ENCODE measurements around the gene GPRC5B.

Gene GPRC5B, protein sequence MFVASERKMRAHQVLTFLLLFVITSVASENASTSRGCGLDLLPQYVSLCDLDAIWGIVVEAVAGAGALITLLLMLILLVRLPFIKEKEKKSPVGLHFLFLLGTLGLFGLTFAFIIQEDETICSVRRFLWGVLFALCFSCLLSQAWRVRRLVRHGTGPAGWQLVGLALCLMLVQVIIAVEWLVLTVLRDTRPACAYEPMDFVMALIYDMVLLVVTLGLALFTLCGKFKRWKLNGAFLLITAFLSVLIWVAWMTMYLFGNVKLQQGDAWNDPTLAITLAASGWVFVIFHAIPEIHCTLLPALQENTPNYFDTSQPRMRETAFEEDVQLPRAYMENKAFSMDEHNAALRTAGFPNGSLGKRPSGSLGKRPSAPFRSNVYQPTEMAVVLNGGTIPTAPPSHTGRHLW

DNA sequence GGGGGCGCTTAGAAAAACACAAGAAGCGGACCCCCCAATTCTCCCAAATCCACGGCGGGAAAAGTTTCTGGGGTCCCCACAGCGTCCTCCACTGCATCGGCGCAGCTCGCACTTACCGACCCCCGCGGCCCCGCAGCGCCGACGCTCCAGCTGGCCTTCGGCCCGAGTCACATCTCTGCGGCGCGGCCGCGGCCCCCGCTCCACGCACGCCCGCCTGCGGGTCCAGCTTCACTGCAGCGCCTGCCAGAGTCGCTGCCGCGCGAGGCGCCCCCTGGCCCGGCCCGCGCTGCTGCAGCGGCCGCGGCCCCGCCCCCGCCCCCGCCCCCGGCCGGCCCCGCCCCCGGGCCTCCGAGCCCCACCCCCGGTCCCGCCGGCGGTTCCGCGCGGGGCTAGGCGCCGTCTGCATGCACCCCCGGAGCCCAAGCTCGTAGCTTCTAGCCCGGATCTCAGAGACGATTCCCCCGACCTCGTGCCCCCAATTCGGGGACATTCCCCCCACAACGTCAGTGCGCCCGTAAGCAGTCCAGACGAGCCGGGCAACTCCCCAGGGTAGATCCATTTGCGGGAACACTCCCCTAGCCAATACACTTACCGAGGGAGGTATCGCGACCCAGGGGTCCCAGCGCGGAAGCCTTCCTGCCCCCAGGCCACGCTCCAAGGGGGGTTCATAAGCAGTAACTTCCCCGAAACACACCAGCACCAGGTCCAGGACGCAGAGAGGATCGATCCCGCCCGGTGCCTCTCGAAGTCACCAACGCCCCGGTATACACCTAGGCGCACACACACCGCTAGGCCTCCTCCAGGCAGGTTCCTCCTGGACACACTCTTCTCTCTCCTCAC, at the start of gene GPRC5B:
GPRC5B (minus strand) TSS at position 238 of the 840 bp plus-strand sequence. CDS start 12,003 bp downstream, outside the sequence.
- no peak for DNase-seq (ENCODE audit: low read depth)

DNA sequence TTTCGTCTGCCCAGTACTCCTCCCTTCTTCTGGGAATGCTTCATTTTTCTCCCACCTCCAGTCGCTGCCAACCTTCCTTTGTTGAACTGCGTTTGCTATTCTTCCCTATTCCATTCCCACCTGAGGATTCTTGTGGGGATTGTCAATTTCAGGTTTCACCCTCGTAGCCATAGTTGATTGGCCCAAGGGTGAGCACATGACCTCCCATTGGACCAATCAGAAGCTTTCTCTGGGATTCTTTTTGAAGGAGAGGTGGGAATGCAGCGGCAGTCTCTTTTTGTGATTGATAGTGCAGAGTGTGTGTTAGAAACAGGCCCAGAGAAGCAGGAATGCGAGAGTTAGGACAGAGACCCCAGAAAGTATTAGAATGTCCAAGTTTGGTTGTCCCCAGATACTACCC, 49.1 kb upstream of the GPRC5B start:
- DNase-seq (ENCODE audit: low read depth), result no peak

DNA sequence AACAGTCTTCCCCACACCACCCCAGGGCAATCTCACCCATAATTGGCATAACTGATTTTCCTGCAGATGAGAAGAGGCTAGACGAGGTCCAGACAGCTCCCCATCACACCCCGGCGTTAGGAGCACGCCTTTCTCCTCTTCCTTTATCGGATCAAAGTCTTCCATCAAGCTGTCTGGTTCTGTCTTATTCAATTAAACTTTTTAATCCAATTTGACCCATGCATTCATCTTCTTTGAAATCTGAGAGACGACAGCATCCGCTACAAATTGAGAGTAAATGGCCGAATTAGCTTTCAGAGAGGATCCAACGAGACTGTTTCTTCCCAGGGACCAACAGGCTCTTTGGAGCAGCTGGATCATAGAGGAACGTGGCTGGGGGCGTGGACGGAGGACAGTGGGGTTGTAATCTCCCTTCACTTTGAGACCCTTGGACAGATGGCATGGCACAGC, 44.4 kb upstream of the GPRC5B start:
- no peak for DNase-seq (ENCODE audit: low read depth)

DNA sequence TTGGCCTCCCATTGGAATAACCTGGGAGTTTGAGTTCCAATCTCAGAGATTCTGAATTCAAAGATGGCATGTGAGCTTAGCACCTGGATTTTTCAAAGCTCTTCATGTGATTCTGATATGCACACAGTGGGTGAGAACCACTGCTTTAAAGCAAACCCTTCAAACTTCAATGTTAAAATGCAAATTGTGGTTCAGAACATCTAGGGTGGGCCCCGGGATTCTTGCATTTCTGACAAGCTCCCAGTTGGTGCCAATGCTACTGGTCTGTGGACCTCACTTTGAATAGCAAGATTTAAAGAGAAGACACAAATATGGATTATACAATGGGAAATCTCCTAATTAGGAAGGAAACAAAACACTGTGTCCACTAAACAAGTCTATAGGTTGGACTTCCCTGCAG, 43.8 kb upstream of the GPRC5B start:
- no peak for DNase-seq (ENCODE audit: low read depth)

DNA sequence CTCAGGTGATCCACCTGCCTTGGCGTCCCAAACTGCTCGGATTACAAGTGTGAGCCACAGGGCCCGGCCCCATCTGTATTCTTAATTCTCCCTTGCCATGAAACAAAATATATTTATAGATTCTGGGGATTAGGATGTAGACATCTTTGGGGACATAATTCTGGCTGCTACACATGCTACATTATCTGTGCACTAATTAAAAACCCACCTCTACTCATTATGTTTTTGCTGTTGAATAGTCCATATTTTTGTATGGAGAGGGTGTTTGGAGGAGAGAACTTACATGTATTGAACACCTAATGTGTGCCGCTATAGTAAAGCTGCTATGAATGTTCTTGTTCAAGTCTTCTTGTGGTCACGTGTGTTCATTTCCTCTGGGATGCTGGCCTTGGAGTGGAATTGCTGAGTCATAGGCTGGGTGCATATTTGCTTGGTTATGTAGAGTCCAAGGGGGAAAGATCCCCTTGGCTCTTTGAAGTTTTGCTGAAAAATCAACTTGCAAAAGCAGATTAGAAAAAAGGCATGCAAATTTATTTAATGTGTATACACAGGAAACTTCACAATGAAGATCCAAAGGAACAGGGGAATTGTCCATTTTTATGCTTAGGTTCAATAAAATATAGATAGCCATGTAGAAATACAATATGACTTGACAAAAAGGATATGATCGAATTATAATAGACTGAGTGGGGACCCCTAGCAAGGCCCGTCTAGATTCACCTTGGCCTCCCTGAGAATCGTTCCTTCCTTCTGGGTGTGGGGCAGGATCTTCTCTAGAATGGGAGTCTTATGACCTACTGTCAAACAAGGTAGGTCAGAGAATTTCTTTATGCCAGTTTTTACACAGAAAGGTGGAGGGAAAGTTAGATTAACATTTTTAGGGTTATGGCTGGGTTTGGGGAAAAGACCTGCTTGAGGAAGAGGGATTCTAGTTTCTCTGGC, 42.1 kb upstream of the GPRC5B start:
- DNase-seq (ENCODE audit: low read depth), result no peak

DNA sequence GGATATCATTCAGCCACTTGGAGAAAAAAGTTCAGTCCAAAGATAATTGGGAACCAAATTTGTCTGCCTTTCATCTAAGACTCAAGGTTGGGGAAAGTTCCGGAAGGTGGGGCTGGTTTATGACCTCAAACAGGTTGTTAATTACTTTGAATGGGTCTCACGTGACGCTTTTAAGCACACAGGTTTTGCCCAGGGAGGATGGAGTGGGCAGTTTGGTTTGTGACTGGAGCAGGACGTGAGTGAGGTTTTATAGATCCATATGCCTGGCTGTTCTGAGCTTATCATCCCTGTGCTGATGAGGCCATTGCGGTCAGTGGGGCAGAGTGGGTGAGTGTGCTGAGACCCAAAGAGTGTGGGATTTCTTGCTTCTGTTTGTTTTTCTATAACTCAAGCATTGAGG, 38.7 kb upstream of the GPRC5B start:
- no peak for DNase-seq (ENCODE audit: low read depth)

DNA sequence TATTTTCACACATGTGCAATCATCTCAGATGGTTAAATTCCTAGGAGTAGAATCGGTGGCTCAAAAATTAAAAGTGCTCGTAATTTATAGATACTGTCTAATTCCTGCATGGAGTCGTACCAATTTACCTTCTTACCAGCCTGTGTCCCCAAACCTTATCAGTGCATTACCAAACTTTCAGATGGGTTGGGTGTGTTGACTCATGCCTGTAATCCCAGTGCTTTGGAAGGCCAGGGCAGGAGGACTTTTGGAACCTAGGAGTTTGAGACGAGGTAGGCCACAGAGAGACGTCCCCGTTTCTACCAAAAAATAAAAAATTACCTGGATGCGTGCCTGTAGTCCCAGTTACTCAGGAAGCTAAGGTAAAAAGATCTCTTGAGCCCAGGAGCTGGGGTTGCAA, 34.5 kb upstream of the GPRC5B start:
- DNase-seq (ENCODE audit: low read depth), result no peak

DNA sequence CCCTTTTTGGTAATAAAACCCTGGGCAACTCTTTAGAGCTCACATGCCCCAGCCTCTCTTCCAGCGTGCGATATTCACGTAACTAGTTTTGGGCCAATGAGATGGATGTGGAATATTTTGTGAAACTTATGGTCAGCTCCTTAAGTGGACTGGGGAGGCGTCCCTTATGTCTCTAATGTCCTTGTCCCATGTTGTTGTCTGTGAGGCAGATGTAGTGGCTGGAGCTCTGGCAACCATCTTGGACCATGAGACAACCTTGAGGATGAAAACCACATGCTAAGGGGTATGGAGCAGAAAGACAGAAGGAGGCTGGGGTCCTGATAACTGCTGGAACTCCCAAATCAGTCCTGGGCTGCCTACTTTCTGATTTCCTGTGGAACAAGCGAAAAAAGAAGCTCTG, 31.4 kb upstream of the GPRC5B start:
- no peak for DNase-seq (ENCODE audit: low read depth)

DNA sequence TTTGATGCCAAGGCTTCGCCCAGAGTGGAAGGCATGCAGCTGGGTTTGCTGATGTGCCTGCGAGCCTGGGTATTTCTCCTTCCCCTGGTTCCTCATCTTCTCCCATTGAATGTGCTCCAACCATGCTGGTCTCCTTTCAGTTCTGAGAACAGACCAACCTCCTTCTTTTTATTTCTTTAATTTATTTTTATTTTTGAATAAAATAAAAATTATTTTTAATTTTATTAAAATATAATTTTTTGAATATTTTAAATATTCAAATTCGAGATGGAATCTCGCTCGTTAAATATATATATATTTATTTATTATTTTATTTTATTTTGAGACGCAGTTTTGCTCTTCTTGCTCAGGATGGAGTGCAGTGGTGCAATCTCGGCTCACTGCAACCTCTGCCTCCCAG, 30.2 kb upstream of the GPRC5B start:
- DNase-seq (ENCODE audit: low read depth), result no peak

DNA sequence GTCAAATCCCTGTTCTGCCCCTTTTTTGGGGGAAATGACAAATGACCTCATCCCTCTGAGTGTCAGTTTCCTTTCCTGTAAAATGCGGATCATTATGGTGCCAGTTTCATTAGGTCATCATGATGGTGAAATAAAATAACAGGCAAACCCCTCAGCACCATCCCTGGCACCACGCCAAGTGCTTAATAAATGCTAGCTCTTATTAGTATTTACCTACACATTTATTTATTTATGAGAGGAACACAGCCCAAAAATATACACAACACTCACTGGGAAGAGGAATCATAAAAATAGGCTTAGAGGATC, 28.6 kb upstream of the GPRC5B start:
- DNase-seq (ENCODE audit: low read depth), result no peak

DNA sequence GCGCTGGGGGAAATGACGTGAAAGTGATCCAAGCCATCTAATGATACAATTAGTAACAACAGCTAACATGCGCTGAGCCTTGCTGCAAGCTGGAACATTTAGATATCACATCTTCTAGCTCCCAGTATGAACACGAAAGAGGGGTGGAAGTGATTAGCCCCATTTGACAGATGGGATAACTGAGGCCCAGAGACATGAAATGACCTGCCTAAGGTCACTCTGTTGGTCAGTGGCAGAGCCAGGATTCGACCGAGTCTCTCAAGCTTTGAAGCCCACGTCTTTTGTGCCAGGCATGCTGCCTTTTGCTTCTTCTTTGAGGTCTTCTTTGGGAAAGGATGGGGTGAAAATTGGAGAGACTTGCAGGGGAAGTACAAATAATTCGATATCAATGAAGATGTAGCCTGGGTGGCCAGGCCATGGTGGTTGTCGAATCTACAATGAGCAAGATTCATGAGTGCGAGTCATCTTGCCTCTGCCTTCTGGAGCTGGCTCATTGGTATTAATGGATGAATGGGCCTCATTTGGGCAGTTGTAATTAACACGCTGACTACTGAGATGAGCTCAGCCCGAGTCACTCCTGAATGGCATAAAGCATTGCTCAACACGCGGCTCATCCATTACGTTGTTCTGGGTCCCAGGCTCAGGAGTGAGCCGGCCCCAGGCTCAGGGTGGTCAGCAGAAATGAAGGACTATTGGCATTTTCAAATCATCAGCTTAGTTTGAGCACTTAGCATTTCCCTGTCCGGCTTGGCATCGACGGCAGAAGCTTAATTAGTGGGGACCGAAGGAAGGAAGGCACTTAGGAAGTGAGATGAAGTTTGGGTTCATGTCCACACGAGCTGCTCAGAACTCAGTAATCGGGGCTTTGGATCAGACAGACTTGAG, 28.0 kb upstream of the GPRC5B start:
- no peak for DNase-seq (ENCODE audit: low read depth)

DNA sequence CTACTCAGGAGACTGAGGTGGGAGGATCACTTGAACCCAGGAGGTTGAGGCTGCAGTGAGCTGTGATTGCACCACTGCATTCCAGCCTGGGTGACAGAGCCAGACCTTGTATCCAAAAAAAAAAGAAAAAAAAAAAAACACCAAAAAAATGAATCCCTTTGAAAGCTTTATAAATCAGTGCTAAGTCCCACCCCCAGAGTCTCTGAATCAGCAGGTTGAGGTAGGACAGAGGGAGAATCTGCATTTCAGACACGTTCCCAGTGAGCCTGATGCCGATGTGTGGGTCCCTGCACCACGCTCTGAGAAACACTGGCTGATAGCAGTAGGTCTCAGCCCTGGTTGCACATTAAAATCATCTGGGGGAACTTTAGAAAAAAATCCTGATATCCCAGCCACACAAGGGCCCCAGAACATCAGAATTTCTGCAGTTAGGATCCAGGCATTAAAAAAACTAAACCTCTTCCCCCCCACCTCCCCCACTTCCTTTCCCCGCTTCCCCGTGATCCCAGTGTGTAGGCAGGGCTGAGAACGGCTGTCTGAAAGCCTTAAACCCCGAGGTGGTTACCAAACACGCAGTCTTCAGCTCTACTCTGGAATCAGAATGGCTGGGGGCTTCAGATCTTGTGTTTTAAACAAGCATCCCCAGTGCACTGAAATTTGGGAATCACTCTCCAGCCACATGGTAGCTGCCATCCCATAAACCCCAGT, 27.3 kb upstream of the GPRC5B start:
- DNase-seq (ENCODE audit: low read depth), result no peak

DNA sequence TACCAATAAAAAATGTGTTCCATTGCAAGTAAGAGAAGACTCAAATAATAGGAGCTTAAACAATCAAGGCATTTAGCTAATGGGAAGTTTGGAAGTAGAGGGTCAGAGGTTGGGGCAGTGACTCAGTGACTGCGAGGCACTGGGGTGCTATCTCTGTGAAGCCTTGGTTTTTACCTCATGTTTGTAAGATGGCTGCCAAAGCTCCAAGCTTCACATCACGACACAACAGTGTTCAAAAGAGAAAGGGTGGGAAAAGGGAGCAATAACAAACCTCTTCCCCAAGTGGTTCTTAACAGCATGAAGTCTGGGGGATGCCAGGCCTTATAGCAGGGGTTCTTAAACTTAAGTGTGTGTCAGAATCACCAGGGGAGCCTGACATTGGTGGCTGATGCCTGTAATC, 26.6 kb upstream of the GPRC5B start:
- DNase-seq (ENCODE audit: low read depth), result no peak

DNA sequence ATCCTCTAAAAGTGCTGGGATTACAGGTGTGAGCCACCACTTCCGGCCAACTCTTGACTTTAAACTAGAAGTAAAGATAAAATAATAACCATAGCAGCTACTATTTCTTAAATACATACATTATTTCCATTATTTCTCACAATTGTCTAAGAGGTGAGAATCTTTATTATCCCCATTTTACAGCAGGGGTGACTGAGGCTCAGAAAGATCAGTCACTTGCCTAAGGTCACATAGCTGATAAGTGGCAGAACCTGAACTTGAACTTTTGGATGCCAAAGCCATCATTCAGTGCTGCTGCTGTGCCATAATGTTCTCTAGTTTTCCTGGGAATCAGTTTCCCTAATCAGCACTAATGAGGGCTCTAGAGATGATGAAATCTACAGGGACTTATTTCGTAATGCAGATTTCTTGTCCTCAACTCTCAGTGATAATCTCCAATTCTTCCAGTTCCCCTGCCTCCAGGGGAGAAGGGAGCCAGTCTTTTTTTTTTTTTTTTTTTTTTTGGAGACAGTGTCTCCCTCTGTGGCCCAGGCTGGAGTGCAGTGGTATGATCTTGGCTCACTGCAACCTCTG, 25.2 kb upstream of the GPRC5B start:
- DNase-seq (ENCODE audit: low read depth), result no peak

DNA sequence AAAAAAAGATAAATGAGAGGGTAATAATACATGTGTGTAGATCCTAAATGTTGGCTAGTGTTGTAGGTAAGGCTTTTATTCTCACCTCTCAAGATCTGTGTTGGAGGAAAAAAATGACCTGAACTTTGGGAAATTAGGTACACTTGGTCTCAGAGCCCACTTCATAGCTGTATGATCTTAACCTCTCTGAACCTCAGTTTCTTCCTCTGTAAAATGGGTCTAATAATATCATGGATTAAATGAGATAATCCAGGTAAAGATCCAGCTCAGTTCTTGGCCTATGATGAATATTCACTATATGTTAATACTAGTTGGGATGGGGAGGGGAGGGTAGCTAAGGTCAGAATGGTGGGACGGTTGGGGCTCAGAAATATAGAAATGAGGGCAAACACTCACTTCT, 24.3 kb upstream of the GPRC5B start:
- DNase-seq (ENCODE audit: low read depth), result no peak

DNA sequence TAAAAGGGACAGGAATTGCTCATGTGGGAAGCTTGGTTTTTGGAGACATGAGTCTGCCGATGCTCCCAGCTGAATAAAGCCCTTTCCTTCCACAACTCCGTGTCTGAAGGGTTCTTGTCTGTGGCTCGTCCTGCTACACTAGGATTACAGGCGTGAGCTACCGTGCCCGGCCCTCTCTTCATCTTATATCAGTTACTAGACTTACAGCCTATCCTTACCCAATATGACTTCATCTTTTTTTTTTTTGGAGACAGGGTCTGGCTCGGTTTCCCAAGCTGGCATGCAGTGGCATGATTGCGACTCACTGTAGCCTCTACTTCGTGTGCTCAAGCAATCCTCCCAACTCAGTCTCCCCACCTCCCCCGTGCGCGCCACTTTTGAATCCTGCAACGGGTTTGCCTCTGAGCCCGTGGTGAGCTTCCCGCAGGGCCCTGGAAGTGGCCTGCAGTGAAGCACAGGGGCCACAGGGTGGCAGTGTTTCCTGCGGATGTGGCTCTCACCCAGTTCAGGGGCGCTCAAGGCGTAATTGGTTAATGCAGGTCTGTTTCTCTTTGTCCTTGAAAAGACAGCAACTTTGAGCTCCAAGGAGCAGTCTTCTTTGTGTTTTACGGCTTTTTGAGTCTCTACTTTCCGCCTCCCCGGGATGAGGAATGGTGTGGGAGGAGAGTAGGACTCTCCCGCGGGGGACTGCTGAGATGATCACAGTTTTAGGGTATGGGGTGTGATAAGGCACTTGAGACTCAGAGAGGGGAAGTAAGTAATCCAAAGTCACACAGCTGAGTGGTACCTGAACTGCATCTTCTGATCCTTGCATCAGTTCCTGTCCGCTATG, 22.7 kb upstream of the GPRC5B start:
- peak; percentile 45 for DNase-seq (ENCODE audit: low read depth)

DNA sequence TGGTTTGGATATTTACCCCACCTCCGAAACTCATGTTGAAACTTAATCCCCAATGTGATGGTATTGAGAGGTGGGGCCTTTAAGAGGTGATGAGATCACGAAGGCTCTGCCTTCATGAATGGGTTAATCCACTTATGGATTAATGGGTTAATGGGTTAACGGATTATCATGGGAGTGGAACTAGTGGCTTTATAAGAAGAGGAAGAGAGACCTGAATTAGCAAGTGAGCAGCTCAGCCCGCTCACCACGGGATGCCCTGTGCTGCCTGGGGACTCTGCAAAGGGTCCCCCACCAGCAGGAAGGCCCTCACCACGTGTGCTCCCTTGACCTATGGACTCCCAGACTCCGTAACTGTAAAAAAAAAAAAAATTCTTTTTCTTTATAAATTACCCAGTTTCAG, 16.5 kb upstream of the GPRC5B start:
- no peak for DNase-seq (ENCODE audit: low read depth)

DNA sequence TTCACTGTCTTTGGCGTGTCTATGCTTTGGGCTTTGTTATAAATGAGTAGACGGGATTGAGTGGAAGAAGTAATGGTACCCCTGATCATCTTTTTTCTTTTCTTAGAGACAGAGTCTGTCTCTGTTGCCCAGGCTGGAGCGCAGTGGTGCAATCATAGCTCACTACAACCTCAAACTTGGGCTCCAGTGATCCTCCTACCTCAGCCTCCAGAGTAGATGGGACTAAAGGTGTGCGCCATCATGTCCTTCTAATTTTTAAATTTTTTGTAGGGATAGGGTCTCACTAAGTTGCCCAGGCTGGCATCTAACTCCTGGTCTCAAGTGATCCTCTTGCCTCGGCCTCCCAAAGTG, 14.9 kb upstream of the GPRC5B start:
- DNase-seq (ENCODE audit: low read depth), result no peak

DNA sequence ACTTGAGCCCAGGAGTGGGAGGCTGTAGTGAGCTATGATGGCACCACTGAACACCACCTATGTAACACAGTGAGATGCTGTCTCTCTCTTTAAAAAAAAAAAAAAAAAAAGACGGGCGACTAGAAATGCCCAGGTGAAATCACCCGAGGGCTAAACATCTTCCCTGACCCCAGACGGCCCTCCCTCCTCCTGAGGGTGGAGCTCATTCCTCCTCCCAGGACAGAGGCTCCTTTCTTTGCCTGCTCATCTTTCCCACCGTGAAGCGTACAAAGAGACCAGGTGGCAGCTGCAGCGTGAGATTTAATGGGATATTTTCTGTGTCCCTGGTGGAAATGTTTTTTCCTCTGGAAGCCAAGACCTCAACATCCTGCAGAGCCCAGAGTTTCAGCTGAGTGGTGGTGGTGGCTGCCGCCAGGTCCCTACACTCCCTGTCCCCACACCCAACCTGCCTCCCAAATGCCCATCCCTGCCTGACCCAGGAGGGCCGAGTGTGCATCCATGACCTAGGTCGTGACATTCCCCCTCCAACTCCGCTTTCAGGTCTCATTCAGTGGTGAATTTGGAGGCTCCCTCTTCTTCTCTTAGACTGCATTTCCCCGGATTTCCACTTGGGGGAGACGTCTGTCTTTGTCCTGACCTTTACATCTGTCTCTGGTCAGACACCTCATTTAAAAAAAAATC, 14.4 kb upstream of the GPRC5B start:
- DNase-seq (ENCODE audit: low read depth), result no peak
